Astrocyte of the hippocampus (primary cell): Measurements from ENCODE around the gene TRPM3.
"Not testable (repeated sequence)": the region's sequence is repeated elsewhere in the genome, so short reads cannot be mapped to it uniquely, and the experiment has no call there.

Experiments
- DNase-seq: peaks from one replicate; pipeline ENCODE4 v3.0.0; 2011; ENCODE audit warnings: low read depth, low spot score

Gene TRPM3

GRCh38 chr9:71001780-71002386 lies 119.5 kb downstream of the TRPM3 start:
- peak; percentile 52 for DNase-seq

DNA sequence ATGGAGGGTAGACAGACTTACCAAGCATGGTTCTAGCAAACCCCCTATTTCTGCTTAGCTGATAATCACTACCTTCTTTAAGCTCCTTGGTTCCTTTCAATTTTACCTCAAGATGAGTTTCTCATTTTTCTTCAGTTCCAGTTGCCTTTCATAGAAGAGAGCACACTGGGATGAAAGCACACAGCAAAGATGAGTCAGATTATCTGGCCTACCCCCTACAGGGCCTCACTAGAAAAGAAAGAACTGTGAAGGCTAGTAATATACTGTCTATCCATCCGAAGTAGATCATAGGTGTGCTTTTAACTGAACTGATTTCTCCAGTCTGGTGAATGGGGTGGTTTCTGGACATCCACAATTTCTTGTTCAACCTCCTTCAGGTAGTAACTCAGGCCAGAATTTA lies 122.5 kb downstream of the TRPM3 start:
- DNase-seq, result no peak

DNA sequence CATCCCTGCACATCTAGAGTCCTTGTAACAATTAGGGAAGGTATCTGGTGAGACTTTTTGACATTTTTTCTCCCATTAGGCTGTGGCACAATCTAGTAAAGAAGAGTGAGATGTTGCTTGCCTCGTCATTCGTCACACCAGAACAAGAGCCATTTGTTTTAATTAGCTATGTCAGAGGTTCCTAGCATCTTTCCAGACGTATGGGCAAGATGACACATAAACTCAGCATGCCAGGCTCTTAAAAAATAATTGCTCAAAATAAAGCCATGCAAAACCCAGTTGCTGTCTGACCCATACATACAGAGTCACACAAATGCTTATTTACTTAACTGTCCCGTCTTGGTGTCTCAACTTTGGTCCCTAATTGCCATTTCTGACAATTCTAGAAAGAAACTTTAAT lies 125.9 kb downstream of the TRPM3 start:
- no peak for DNase-seq

- DNase-seq, result no peak
Observed at GRCh38 chr9:70994582-70994981, 126.8 kb downstream of the TRPM3 start.

- DNase-seq, result no peak
Observed at GRCh38 chr9:70988551-70988950, 132.9 kb downstream of the TRPM3 start.

DNA sequence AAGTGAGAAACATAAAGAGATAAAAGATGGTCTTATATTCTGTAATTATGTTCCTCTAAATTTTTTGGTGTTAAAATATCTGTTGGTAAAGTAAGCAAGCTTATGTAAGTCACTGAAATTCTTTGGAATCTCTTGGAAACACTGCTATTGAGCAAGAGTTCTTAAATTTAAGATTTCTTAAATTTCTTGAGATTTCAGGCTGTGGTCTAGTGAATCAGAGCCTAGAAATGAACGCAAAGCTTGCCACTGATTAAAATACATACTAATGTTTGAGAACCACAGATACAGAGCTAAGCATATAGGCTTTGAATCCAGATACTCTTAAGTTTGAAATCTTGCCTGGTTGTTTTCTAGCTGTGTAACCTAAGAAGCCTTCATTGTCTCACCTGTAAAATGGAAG lies 133.4 kb downstream of the TRPM3 start:
- peak; percentile 48 for DNase-seq

DNA sequence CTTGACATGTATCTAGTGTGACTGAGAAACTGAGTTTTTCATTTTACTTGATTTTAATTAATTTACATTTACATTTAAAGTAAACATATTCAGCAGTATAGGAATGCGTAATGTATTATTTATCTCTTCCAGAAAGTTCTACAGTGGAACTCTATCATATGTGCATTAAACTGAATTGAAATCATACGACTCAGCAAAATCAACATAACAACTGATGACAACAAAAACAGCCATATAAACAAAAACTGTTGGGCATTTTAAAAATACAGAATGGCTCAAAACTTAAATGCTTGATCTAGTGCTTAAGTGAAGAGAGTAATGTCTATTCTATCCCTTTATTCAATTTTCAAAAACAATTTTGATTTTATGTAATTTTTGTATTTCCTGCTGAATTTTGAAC lies 134.4 kb downstream of the TRPM3 start:
- DNase-seq, result no peak

DNA sequence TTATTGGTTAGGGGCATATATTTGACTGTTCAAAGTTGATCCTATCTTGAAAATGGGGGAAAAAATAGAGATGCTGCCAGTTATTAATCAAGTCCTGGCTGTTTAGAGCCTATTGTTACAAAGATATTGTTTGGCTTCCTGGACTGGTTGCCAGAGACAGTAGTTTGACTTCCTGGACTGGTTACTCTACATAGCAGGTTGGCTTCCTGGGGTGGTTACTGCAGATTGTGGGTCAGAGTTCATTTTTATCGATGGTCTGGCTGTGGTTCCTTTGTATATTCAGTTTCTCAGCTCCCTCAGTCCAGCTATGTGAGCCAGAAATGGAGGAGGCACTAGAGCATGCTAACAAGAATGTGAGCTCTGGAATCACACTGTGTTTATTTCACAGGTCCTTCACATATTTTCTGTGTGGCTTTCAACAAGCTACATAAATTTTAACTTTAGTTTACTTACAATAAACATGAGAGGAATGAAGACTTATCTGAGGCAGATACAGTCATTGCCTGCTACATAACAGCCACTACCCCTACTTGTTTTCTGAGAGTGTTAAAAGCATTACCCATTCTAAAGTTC lies 137.6 kb downstream of the TRPM3 start:
- no peak for DNase-seq

- no peak for DNase-seq
Observed at GRCh38 chr9:70981312-70981711, 140.1 kb downstream of the TRPM3 start.

- no peak for DNase-seq
Observed at GRCh38 chr9:70979966-70980365, 141.5 kb downstream of the TRPM3 start.

GRCh38 chr9:70978085-70978484 lies 143.3 kb downstream of the TRPM3 start:
- no peak for DNase-seq

- DNase-seq, result no peak
Observed at GRCh38 chr9:70975821-70976220, 145.6 kb downstream of the TRPM3 start.

DNA sequence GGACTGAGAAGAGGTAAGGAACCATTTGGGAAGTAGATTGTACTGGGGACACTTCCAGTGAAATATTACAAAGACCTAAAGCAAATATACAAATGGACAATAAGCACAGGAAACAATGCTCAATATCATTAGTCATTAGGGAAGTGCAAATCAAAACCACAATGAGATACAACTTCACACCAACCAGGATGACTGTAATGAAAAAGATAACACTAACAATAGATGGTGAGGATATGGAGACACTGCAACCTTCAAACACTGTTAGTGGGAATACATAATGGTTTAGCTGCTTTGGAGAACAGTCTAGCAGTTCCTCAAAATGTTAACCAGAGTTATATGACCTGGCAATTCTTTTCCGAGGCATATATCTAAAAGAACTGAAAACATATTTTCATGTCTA lies 149.7 kb downstream of the TRPM3 start:
- no peak for DNase-seq

DNA sequence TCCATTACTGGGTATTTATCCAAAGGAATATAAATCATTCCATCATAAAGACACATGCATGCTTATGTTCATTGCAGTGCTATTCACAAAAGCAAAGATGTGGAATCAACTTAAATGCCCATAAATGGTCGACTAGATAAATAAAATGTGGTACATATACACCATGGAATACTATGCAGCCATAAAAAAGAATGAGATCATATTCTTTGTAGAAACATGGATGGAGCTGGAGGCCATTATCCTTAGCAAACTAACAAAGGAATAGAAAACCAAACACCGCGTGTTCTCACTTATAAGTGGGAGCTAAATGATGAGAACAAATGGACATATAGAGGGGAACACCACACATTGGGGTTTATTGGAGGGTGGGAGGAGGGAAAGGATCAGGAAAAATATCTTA lies 155.0 kb downstream of the TRPM3 start:
- DNase-seq, result not testable (repeated sequence)

GRCh38 chr9:70964861-70965260 lies 156.6 kb downstream of the TRPM3 start:
- no peak for DNase-seq

DNA sequence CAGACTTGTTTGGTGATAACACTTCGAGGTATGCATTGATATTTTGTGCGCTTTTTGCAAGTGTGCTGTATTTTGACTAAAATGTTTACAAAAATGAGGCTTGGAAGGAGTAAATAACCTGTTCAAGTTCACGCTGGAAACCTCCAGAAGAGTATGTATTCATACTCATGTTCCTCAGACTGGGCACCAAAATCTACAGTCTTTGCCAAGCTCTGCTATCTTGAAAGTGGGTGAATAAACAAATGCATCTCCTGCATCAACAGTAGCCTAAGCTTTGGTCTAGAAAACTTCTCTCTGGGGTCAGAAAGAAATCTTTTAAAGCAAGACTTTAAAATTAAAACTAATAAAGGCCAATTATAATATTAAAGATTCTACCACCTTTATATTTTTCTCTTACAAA lies 157.9 kb downstream of the TRPM3 start:
- no peak for DNase-seq

DNA sequence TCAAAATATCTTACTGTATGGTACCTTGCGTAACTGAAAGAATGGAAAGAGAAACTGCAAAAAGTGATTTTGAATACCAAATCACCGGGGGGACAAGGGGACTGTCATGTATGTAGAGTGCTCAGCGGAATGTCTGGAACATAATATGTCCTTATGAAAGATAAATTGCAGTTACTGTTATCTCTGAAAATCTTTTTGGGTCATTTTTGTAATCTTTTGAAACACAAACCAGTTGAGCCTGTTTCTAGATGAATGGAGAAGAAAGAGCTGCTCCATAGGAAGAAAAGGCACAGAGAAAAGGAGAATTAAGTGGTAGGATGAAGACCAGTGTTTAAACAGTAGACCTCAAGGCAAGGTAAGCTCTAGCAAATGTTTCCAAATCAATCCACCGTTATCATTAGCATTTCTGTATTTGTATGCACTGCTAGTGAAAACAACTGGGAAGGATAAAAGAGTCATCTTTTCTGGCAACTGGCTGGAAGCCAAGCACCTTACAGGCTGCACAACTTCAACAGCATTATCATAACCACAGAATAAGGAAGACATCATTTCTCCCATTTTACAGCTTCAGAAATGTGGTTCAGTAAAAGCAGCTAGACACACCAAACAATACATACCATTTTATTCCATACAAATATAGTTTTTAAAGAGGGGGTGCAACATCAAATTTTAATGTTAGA lies 158.5 kb downstream of the TRPM3 start:
- DNase-seq, result peak; percentile 25

GRCh38 chr9:70959366-70959765 lies 162.1 kb downstream of the TRPM3 start:
- DNase-seq, result no peak

- peak; percentile 16 for DNase-seq
Observed at GRCh38 chr9:70954596-70955143, 166.8 kb downstream of the TRPM3 start.

DNA sequence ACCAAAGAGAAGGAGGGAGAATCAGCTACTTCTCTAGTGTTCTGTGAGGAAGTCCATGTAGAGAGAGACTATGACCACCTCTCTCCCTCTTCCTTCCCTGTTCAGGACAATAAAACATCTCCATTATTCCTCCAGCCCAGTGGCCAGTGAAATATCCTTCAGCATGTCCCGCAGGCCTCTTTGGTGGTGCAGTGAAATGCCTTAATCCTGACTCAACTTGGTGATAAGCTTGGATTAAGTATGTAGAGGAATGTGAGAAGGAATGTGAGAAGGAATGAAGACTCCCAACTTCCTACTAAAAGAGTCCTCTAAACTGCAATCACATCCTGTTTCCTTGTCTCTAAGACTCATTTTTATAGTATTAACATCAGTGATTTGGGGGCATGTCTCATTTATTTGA lies 167.3 kb downstream of the TRPM3 start:
- DNase-seq, result peak; percentile 91

- DNase-seq, result no peak
Observed at GRCh38 chr9:70951749-70952727, 169.4 kb downstream of the TRPM3 start.

DNA sequence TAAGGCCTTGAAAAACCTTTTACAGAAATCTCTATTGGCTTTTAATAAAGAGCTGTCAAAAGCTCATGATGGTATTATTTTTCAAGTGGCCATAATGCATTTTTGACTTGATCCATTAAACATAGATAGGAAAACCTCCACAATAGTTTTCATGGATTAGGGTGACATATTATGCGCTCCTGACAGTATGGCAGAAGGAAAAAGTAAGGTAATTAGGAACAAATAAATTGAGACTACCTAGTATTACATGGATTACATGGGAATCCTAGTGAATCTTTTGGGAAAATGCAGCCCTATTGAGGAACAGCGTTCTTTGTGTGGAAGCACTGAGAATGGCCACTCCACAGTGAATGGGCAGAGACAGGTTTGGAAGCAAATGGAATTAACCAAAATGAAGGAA lies 171.2 kb downstream of the TRPM3 start:
- no peak for DNase-seq
